B cell (primary cell): Measurements from ENCODE around the gene SERPINE3. TPM values are rescaled to one million over a fixed set of nuclear protein-coding genes. Genes with fewer than 3 reads are reported as not detected.

ENCODE experiments used
- ATAC-seq: fragments of 200-7000 bp; cut with Tn5 transposase; one replicate; pipeline ENCODE4 v1.10.0; 2021; ENCODE audit warnings: low read depth, mild to moderate bottlenecking, moderate number of reproducible peaks, moderate library complexity
- CTCF ChIA-PET: fragments of 350-600 bp; sonication (Branson Sonifier 250); formaldehyde crosslinking; loops from one replicate; lab custom pipeline; 2021; ENCODE audit warnings: antibody characterized with exemption, inconsistent platforms; lab: Charles Lee
- POLR2A ChIA-PET: fragments of 350-600 bp; sonication (Branson Sonifier 250); formaldehyde crosslinking; loops from one replicate; lab custom pipeline; 2021; ENCODE audit warnings: antibody characterized with exemption; lab: Charles Lee
- DNase-seq: peaks from one replicate; pipeline ENCODE4 v3.0.0; 2013
- H2AFZ ChIP-seq: 2 replicates; pipeline ENCODE4 v1.6.1; 2012; ENCODE audit warnings: mild to moderate bottlenecking, low read depth, low read length; ENCODE audit not compliant: insufficient read depth, poor library complexity, severe bottlenecking
- H3K27ac ChIP-seq, 2 donors: 1 replicate in 1 of 2; 2 replicates in 1 of 2; pipeline ENCODE4 v1.5.1; 2012 to 2013; ENCODE audit warnings: low read length in 2 of 2, mild to moderate bottlenecking in 2 of 2, moderate library complexity in 1 of 2
- H3K27me3 ChIP-seq, 4 experiments: fragments of 200-600 bp in 1 of 4; sonication (generic) in 1 of 4; replicated peaks in 1 of 4; 1 replicate in 2 of 4; 2 replicates in 2 of 4; pipeline versions ENCODE4 v1.6.1 to v1.7.0; 2013 to 2016; ENCODE audit warnings: low read length in 3 of 4, mild to moderate bottlenecking in 2 of 4, mixed read lengths in 1 of 4, moderate library complexity in 1 of 4; ENCODE audit not compliant: insufficient read depth in 4 of 4, control insufficient read depth in 3 of 4; ENCODE audit errors: control extremely low read depth in 1 of 4
- H3K36me3 ChIP-seq, 2 experiments: replicated peaks in 1 of 2; 1 replicate in 1 of 2; 2 replicates in 1 of 2; pipeline versions ENCODE4 v1.6.1 to v1.7.1; 2013; ENCODE audit warnings: low read length in 1 of 2; ENCODE audit not compliant: insufficient read depth in 2 of 2, control insufficient read depth in 1 of 2; ENCODE audit errors: control extremely low read depth in 1 of 2, extremely low read depth in 1 of 2
- H3K4me1 ChIP-seq, 2 donors: fragments of 200-600 bp in 1 of 2; sonication (generic) in 1 of 2; 1 replicate in 1 of 2; 2 replicates in 1 of 2; pipeline versions ENCODE4 v1.5.1 to v1.6.1; 2013 to 2017; ENCODE audit warnings: low read length in 2 of 2; ENCODE audit not compliant: control insufficient read depth in 2 of 2, insufficient read depth in 2 of 2
- H3K4me2 ChIP-seq: replicated peaks from 2 replicates; pipeline ENCODE3; 2012; ENCODE audit warnings: mild to moderate bottlenecking, low read depth, low read length; ENCODE audit not compliant: poor library complexity, severe bottlenecking
- H3K4me3 ChIP-seq, 5 experiments: fragments of 200-600 bp in 1 of 5; sonication (generic) in 1 of 5; 1 replicate in 3 of 5; 2 replicates in 2 of 5; pipeline versions ENCODE4 v1.5.1 to v1.7.0; 2011 to 2016; ENCODE audit warnings: low read length in 4 of 5, mild to moderate bottlenecking in 4 of 5, low read depth in 2 of 5, control low read depth in 1 of 5, moderate library complexity in 1 of 5; ENCODE audit not compliant: insufficient read depth in 1 of 5; ENCODE audit errors: control extremely low read depth in 1 of 5, extremely low read depth in 1 of 5
- H3K79me2 ChIP-seq: fragments of 200-600 bp; sonication (generic); one replicate; pipeline ENCODE4 v1.6.0; 2016; ENCODE audit warnings: low read length; ENCODE audit not compliant: control insufficient read depth, insufficient read depth
- H3K9ac ChIP-seq: fragments of 200-600 bp; sonication (generic); 2 replicates; pipeline ENCODE4 v1.6.1; 2017; ENCODE audit warnings: mild to moderate bottlenecking, low read length, moderate library complexity
- H3K9me3 ChIP-seq, 3 donors: one replicate each; pipeline versions ENCODE4 v1.6.1 to v1.7.1; 2013; ENCODE audit warnings: low read length in 2 of 3; ENCODE audit not compliant: control insufficient read depth in 2 of 3, insufficient read depth in 1 of 3; ENCODE audit errors: control extremely low read depth in 1 of 3
- H4K20me1 ChIP-seq: 2 replicates; pipeline ENCODE4 v1.6.0; 2012; ENCODE audit warnings: mild to moderate bottlenecking, low read length; ENCODE audit not compliant: insufficient read depth, control insufficient read depth, poor library complexity, severe bottlenecking
- H3K27ac Mint-ChIP-seq: one replicate; pipeline ENCODE4 v1.8.0; 2021; ENCODE audit warnings: mixed read lengths
- H3K27me3 Mint-ChIP-seq: one replicate; pipeline ENCODE4 v1.8.0; 2021; ENCODE audit warnings: mixed read lengths
- H3K4me1 Mint-ChIP-seq: one replicate; pipeline ENCODE4 v1.8.0; 2021; ENCODE audit warnings: mixed read lengths
- H3K4me3 Mint-ChIP-seq: one replicate; pipeline ENCODE4 v1.8.0; 2021; ENCODE audit warnings: mixed read lengths
- H3K9me3 Mint-ChIP-seq: one replicate; pipeline ENCODE4 v1.8.0; 2022; ENCODE audit warnings: mixed read lengths; ENCODE audit not compliant: insufficient read depth
- CTCF ChIP-seq: fragments of 200-600 bp; IDR thresholded peaks from one replicate; pipeline ENCODE4 v1.8.0; 2022; ENCODE audit warnings: antibody characterized with exemption, mild to moderate bottlenecking
- EZH2 ChIP-seq: IDR thresholded peaks from 2 replicates; pipeline ENCODE4 v1.6.1; 2012; ENCODE audit warnings: borderline replicate concordance, low read depth, mild to moderate bottlenecking, moderate library complexity, low read length; ENCODE audit not compliant: insufficient read depth, poor library complexity, severe bottlenecking
- WGBS: methylation state at CpG from one replicate; pipeline ENCODE4 v1.1.5; 2013; ENCODE audit warnings: missing lambda C conversion rate; ENCODE audit not compliant: insufficient coverage; 5-methylcytosine and 5-hydroxymethylcytosine counted together
- intact Hi-C: fragments of 100-400 bp; cut with micrococcal nuclease; formaldehyde crosslinking; loops from one replicate; pipeline ENCODE4 v1.10.0; 2022
- polyA plus RNA-seq: library from polyadenylated mRNA; depleted of rRNA; stranded (reverse); fragments of >200 nt; gene quantifications from 2 replicates; pipeline ENCODE4 v1.2.3, GENCODE V29; 2012
- total RNA-seq, 2 donors: library from RNA; stranded (reverse); fragments of 120-200 nt in 1 of 2; gene quantifications; 1 replicate in 1 of 2; 2 replicates in 1 of 2; pipeline versions ENCODE4 v1.2.3 to v1.2.4, GENCODE V29; 2013 to 2022

Gene SERPINE3
- total and polyA plus RNA-seq, 2 donors (not counting 1 experiment from before 2014, with no cell fraction given) = not detected

DNA sequence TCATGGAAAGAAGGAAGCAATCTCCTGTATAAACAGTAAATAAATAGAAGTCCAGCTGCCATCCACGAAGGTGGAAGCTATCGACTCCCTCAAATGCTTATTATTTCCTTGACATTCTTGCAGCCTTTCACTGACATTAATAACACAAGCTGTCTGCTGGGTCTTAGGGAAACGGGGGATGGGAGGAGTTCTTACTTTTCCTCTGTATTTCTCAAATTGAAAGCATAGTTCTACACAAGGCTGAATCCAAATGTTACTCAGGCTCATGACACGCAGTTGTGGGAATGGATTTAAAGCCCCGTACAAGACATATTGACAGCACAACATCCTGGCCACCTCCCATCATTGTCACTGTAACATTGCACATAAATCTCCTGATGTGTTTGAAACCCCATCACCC is 4.0 kb downstream of the SERPINE3 start:
- no peaks in the 10 kb centered on the region for H3K79me2 ChIP-seq
- POLR2A ChIA-PET = no interaction called here
- H3K4me3 ChIP-seq = no peak overlapping the region
- CTCF ChIA-PET = no interaction called here
- TF ChIP-seq EZH2 = no peak
- H3K9ac ChIP-seq = no peak overlapping the region
- WGBS = 86% methylated on average over 2 of the region's 5 CpGs
- no peak overlapping the region for H3K4me2 ChIP-seq
- intact Hi-C loops = no loop called here
- H3K36me3 ChIP-seq = no peaks in the 10 kb centered on the region
- no peak overlapping the region for H3K4me3 Mint-ChIP-seq
- H3K9me3 ChIP-seq = no peaks in the 10 kb centered on the region
- H3K27me3 Mint-ChIP-seq = no peaks in the 10 kb centered on the region
- no peaks in the 10 kb centered on the region for H3K4me1 Mint-ChIP-seq
- no peak for DNase-seq
- H3K4me1 ChIP-seq = no peaks in the 10 kb centered on the region
- H3K27me3 ChIP-seq = no peaks in the 10 kb centered on the region
- no peak overlapping the region for H3K27ac Mint-ChIP-seq
- H2AFZ ChIP-seq = no peak overlapping the region
- no peak for ATAC-seq
- no peak overlapping the region for H3K27ac ChIP-seq
- H4K20me1 ChIP-seq = no peaks in the 10 kb centered on the region
- H3K9me3 Mint-ChIP-seq = no peaks in the 10 kb centered on the region

GRCh38 chr13:51346397-51346796 is 6.9 kb downstream of the SERPINE3 start:
- intact Hi-C loops = no loop called here
- H3K4me1 Mint-ChIP-seq = no peaks in the 10 kb centered on the region
- Histone ChIP-seq H3K9ac (no peak overlapping the region), H3K27ac (no peak overlapping the region), H3K36me3 (no peaks in the 10 kb centered on the region), H3K27me3 (no peaks in the 10 kb centered on the region), H3K79me2 (no peaks in the 10 kb centered on the region), H3K9me3 (no peaks in the 10 kb centered on the region), H3K4me2 (no peak overlapping the region), H3K4me3 (no peak overlapping the region), H3K4me1 (no peaks in the 10 kb centered on the region), H4K20me1 (no peaks in the 10 kb centered on the region), H2AFZ (no peak overlapping the region)
- H3K27me3 Mint-ChIP-seq = no peaks in the 10 kb centered on the region
- TF ChIP-seq CTCF (no peak), EZH2 (no peak)
- ChIA-PET CTCF (no interaction called here), POLR2A (no interaction called here)
- DNase-seq = no peak
- no CpG with 5 or more reads among the region's 2 CpGs for WGBS
- no peaks in the 10 kb centered on the region for H3K9me3 Mint-ChIP-seq
- no peak overlapping the region for H3K27ac Mint-ChIP-seq
- ATAC-seq = no peak
- H3K4me3 Mint-ChIP-seq = no peak overlapping the region
